ENCODE results near the gene LRRIQ3. TPM values are rescaled to one million over a fixed set of nuclear protein-coding genes. Genes with fewer than 3 reads are reported as not detected.

The LRRIQ3 gene
- total and polyA plus RNA-seq, 2 donors (not counting 3 experiments of a cell fraction or from before 2014, with no cell fraction given): 0.21 to 1.1 TPM

DNA sequence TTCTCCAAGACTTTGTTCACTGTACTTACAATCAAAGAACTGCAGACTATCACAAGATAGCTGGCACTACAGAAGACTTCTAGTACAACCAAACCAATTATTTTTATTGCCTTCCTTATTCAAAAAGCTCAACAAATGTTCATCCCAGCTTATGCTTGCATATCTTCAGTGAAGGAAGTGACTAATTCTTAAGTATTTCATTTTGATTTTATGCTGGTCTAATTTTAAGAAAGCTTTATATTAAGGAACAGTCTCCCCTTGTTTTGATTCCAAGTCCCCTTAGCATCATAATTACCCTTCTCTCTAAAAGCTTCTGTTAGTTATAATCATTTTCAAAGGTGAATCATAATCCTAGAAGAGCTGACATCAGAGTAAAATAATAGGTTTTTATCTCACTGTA lies 132.9 kb downstream of the LRRIQ3 start:
- no TSS peak for BruUV-seq (replicated peaks)

More for the DNA sequence above, 132.9 kb downstream of the LRRIQ3 start:
- Histone ChIP-seq H3K9ac (replicated peaks; ENCODE audit: extremely low read depth, insufficient read depth, low read length) (no peak overlapping the region), H3K9me3 (replicated peaks; ENCODE audit: control insufficient read depth, insufficient read depth, low read length) (peaks cover 4% of the 10 kb centered on the region), H3K4me1 (ENCODE audit: control insufficient read depth, extremely low read depth, insufficient read depth, low read length) (no peaks in the 10 kb centered on the region), H2AFZ (ENCODE audit: low read depth, low read length) (no peak overlapping the region), H3K36me3 (ENCODE audit: control insufficient read depth in 2 of 2, extremely low read depth in 1 of 2, insufficient read depth in 2 of 2, low read length in 2 of 2) (no peaks in the 10 kb centered on the region), H3K4me3 (replicated peaks in 1 of 3; ENCODE audit: insufficient read depth in 1 of 3, low read depth in 1 of 3, low read length in 3 of 3) (no peak overlapping the region), H3K27ac (ENCODE audit: insufficient read depth, low read depth, low read length) (no peak overlapping the region), H3K9me1 (replicated peaks; ENCODE audit: control insufficient read depth, extremely low read depth, insufficient read depth, low read length) (no peaks in the 10 kb centered on the region), H3K27me3 (ENCODE audit: control insufficient read depth in 2 of 2, insufficient read depth in 2 of 2, low read length in 2 of 2) (no peaks in the 10 kb centered on the region), H3K79me2 (ENCODE audit: control insufficient read depth, insufficient read depth, low read length) (no peaks in the 10 kb centered on the region), H3K4me2 (ENCODE audit: insufficient read depth, low read length) (no peak overlapping the region), H4K20me1 (replicated peaks; ENCODE audit: control insufficient read depth, extremely low read depth, insufficient read depth, low read length) (no peaks in the 10 kb centered on the region)
- no peak for FAIRE-seq
- no peak for DNase-seq (ENCODE audit: low read depth, low spot score)
- CTCF ChIA-PET: no interaction called here
- TF ChIP-seq EZH2 (IDR thresholded peaks at IDR 0.05; ENCODE audit: borderline replicate concordance, low read depth, low read length, severe bottlenecking) (no peak), GATA2 (IDR thresholded peaks at IDR 0.05; ENCODE audit: insufficient read depth, insufficient read length, low read depth, low read length) (no peak), JUN (IDR thresholded peaks at IDR 0.05; ENCODE audit: borderline replicate concordance, insufficient read depth, insufficient read length, low read depth) (no peak), MYC (IDR thresholded peaks at IDR 0.05; ENCODE audit: low read depth, low read length) (no peak), FOS (IDR thresholded peaks at IDR 0.05; ENCODE audit: borderline replicate concordance, insufficient read depth, low read length) (no peak), MAX (IDR thresholded peaks at IDR 0.05; ENCODE audit: insufficient read depth, insufficient read length) (no peak), POLR2AphosphoS5 (IDR thresholded peaks at IDR 0.05; ENCODE audit: insufficient read depth, low read depth, low read length) (no peak), POLR2A (IDR thresholded peaks at IDR 0.05; ENCODE audit: low read depth, low read length) (no peak)
- TF ChIP-seq, protein P1, sequence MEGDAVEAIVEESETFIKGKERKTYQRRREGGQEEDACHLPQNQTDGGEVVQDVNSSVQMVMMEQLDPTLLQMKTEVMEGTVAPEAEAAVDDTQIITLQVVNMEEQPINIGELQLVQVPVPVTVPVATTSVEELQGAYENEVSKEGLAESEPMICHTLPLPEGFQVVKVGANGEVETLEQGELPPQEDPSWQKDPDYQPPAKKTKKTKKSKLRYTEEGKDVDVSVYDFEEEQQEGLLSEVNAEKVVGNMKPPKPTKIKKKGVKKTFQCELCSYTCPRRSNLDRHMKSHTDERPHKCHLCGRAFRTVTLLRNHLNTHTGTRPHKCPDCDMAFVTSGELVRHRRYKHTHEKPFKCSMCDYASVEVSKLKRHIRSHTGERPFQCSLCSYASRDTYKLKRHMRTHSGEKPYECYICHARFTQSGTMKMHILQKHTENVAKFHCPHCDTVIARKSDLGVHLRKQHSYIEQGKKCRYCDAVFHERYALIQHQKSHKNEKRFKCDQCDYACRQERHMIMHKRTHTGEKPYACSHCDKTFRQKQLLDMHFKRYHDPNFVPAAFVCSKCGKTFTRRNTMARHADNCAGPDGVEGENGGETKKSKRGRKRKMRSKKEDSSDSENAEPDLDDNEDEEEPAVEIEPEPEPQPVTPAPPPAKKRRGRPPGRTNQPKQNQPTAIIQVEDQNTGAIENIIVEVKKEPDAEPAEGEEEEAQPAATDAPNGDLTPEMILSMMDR (IDR thresholded peaks at IDR 0.05; ENCODE audit: extremely low read depth in 1 of 2, insufficient read depth in 1 of 2, low read depth in 1 of 2, low read length in 2 of 2): no peak
- dilution Hi-C loops (cut with MboI; ENCODE audit: extremely low pct_ligation_motif_present, low sequenced_read_pairs): no loop called here
- intact Hi-C loops (cut with micrococcal nuclease): no loop called here
- POLR2A ChIA-PET: no interaction called here
